Endometrial microvascular endothelial cells (primary cell): ENCODE measurements around the gene VAT1. TPM values are rescaled to one million over a fixed set of nuclear protein-coding genes. Genes with fewer than 3 reads are reported as not detected.
"Not testable (repeated sequence)": the region's sequence is repeated elsewhere in the genome, so short reads cannot be mapped to it uniquely, and the experiment has no call there.

Source experiments
- in situ Hi-C: cut with HindIII; loops from 2 replicates; pipeline ENCODE4 v1.10.0; 2017; ENCODE audit warnings: low sequenced_read_pairs, low pct_unique_long_range_greater_than_20kb; ENCODE audit errors: inconsistent ontology term
- total RNA-seq: library from RNA; depleted of rRNA; stranded (reverse); fragments of >200 nt; gene quantifications from one replicate; pipeline ENCODE4 v1.2.3, GENCODE V29; 2015; ENCODE audit errors: inconsistent ontology term

VAT1 gene
- total RNA-seq, 1 donor from 2014 or later = 599 TPM

- in situ Hi-C loops = no loop called here
These were observed 8.9 kb downstream of the VAT1 start for GRCh38 chr17:43013296-43013695.

GRCh38 chr17:43011728-43012472, 10.3 kb downstream of the VAT1 start:
- in situ Hi-C loops = no loop called here

- in situ Hi-C loops = no loop called here
These were observed 11.4 kb downstream of the VAT1 start for GRCh38 chr17:43010667-43011308.

- in situ Hi-C loops = no loop called here
These were observed 15.3 kb downstream of the VAT1 start, which contains the start of gene IFI35 for GRCh38 chr17:43006639-43007551. IFI35 (plus strand) TSS chr17:43006784; CDS start chr17:43006948, 164 bp downstream.

GRCh38 chr17:43003542-43004172, 18.5 kb downstream of the VAT1 start:
- in situ Hi-C loops = no loop called here

GRCh38 chr17:43000894-43001293, 21.3 kb downstream of the VAT1 start:
- in situ Hi-C loops = not testable (repeated sequence)

GRCh38 chr17:42999003-42999525, 23.1 kb downstream of the VAT1 start:
- in situ Hi-C loops = no loop called here

GRCh38 chr17:42997984-42998938, 23.9 kb downstream of the VAT1 start, which contains the start of gene RPL27:
RPL27 (plus strand) TSS chr17:42998419; CDS start chr17:42998751, 332 bp downstream.
- in situ Hi-C loops = no loop called here

- in situ Hi-C loops = no loop called here
These were observed 24.7 kb downstream of the VAT1 start for GRCh38 chr17:42997390-42997983.

GRCh38 chr17:42993913-42994312, 28.3 kb downstream of the VAT1 start:
- in situ Hi-C loops = not testable (repeated sequence)

- in situ Hi-C loops = no loop called here
These were observed 29.3 kb downstream of the VAT1 start for GRCh38 chr17:42992872-42993271.

GRCh38 chr17:42991471-42991870, 30.7 kb downstream of the VAT1 start:
- in situ Hi-C loops = no loop called here

GRCh38 chr17:42989726-42990652, 32.2 kb downstream of the VAT1 start:
- in situ Hi-C loops = no loop called here

- in situ Hi-C loops = no loop called here
These were observed 33.0 kb downstream of the VAT1 start for GRCh38 chr17:42989141-42989540.

GRCh38 chr17:42985225-42985624, 37.0 kb downstream of the VAT1 start:
- in situ Hi-C loops = no loop called here

- in situ Hi-C loops = no loop called here
These were observed 39.9 kb downstream of the VAT1 start for GRCh38 chr17:42982266-42982665.
